Stimulated activated memory B cell treated with anti-CD40 and anti-IgM and Interleukin-4, amounts not matched to agents 10 μg/mL and 1 μg/mL and 100 μg/mL, for 72 hours (primary cell): ENCODE data around the gene CELF5.

Experiments used
- ATAC-seq: fragments of 150-1000 bp; cut with Tn5 transposase; 2 replicates; pipeline ENCODE4 v1.10.0; 2021
- H3K27ac Mint-ChIP-seq: one replicate; pipeline ENCODE4 v1.8.0; 2022; ENCODE audit warnings: mild to moderate bottlenecking, mixed read lengths
- H3K27me3 Mint-ChIP-seq: one replicate; pipeline ENCODE4 v1.8.0; 2022; ENCODE audit warnings: mixed read lengths
- H3K36me3 Mint-ChIP-seq: one replicate; pipeline ENCODE4 v1.8.0; 2022; ENCODE audit warnings: mixed read lengths
- H3K4me1 Mint-ChIP-seq: one replicate; pipeline ENCODE4 v1.8.0; 2022; ENCODE audit warnings: mixed read lengths
- H3K4me3 Mint-ChIP-seq: one replicate; pipeline ENCODE4 v1.8.0; 2022; ENCODE audit warnings: mild to moderate bottlenecking, moderate library complexity, mixed read lengths
- H3K9me3 Mint-ChIP-seq: one replicate; pipeline ENCODE4 v1.8.0; 2022; ENCODE audit warnings: mixed read lengths

CELF5 gene

DNA sequence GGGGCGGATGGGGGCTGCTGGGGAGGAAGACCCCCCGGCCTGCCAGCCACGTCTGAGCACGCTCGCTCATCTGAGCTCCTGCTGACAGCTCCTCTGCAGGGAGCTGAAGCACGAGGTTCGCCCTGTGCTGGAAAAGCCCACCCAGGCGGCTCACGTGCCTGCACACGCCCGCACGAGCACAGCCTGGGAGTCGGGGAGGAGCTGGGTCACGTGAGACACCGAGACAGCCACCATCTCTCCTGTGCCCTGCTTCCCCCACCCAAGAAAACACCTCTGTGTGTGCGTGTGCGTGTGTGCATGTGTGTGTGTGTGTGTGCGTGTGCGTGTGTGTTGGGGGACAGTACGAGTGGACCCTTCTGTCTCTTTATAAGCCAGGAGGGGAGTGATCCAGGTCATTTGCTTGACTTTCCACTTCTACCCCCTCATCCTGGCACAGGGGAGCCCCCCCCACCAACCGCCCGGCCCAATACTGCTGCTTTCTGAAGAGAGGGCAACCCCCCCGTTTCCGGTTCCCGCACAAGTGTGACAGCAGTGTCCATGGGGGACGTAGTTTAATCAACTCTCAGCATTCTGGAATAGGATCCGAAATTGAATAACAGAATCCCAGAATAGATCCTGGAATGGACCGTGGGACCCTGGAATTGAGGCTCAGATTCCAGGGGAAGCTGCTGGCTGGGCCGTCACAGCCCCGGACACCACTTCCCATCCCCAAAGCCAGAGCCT, 42.5 kb downstream of the CELF5 start:
- Mint-ChIP-seq H3K36me3 (no peaks in the 10 kb centered on the region), H3K27ac (no peak overlapping the region), H3K27me3 (peaks cover 68% of the 10 kb centered on the region), H3K4me3 (no peak overlapping the region), H3K4me1 (no peaks in the 10 kb centered on the region), H3K9me3 (no peaks in the 10 kb centered on the region)
- no peak for ATAC-seq

DNA sequence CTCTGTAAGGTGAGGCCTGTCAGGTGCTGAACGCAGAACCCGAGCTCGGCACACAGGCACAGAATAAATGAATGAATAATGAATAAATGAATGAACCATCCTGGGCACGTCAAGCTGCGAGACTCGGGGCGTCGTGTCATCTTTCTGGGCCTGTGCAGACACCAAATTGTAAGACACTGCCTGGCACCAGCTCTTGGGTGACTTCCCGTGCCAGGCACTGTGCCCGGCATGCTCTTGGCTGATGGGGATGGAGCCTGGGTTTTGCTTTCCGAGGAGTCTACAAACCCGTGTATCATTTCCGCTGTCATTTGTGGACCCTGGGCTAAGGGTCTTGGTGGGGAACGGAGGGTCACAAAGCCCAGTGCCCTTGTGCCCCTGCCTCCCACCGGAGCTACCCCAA, 43.9 kb downstream of the CELF5 start:
- no peaks in the 10 kb centered on the region for H3K36me3 Mint-ChIP-seq
- no peak for ATAC-seq
- H3K4me3 Mint-ChIP-seq: no peak overlapping the region
- H3K27ac Mint-ChIP-seq: no peak overlapping the region
- peaks cover 82% of the 10 kb centered on the region for H3K27me3 Mint-ChIP-seq
- peaks cover 3% of the 10 kb centered on the region for H3K9me3 Mint-ChIP-seq
- H3K4me1 Mint-ChIP-seq: no peaks in the 10 kb centered on the region

DNA sequence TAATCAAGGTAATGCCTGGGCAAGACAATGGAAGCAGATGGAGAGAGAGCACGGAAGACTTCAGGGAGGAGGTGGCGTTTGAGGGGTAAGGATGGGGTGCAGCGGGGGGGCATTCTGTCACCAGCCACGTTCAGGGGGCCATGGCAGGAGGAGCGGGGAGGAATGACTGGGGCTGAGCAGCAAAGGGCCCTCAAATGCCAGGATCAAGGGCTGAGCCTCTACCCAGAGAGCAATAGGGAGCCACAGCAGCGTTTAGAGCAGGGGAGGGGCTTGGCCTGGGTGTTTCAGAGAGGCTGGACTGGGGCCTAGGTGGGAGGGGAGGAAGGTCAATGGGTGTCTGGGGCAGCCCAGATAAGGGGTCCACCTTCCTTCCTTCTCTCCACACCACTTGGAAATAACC, 44.3 kb downstream of the CELF5 start:
- Mint-ChIP-seq H3K4me3 (no peak overlapping the region), H3K4me1 (no peaks in the 10 kb centered on the region), H3K36me3 (no peaks in the 10 kb centered on the region), H3K9me3 (peaks cover 5% of the 10 kb centered on the region), H3K27me3 (peaks cover 87% of the 10 kb centered on the region), H3K27ac (no peak overlapping the region)
- no peak for ATAC-seq

DNA sequence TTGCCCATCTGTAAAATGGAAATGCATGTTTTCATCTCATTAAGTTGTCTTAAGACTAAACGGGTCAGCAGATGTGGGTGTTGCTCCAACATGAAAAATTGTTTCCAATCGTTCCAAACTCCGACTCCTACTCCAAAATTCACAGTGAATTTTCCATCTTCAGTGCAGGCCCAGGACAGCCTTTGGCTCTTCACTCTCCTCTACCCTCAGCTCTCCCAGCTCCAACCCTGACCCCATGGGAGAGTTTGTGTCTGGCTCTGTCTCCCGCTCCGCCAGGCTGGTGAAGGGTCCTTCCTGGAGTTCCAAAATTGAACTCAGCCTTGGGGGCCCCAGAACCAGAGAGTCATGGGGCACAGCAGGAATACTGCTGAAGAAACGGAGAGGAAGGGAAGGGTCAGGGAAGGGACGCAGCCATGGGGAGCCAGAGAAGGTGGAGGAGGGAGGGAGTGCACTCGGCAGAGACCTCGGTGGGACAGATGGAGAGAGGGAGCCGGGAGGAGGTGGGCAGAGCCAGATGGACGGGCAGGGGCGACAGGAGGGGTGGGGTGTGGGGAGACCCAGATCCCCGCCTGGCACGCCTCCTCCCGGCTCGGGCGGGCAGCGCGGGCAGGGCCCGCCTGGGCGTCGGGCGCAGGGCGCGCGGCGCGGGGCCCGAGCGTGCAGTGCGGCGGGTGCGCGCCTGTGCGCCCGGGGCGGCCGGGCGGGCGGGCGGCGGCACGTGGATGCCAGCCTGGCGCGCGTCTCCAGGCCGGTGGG, 45.6 kb downstream of the CELF5 start:
- no peak overlapping the region for H3K4me3 Mint-ChIP-seq
- no peaks in the 10 kb centered on the region for H3K36me3 Mint-ChIP-seq
- H3K4me1 Mint-ChIP-seq: peaks cover 5% of the 10 kb centered on the region
- H3K9me3 Mint-ChIP-seq: peaks cover 5% of the 10 kb centered on the region
- H3K27ac Mint-ChIP-seq: no peak overlapping the region
- no peak for ATAC-seq
- peaks cover 90% of the 10 kb centered on the region for H3K27me3 Mint-ChIP-seq

DNA sequence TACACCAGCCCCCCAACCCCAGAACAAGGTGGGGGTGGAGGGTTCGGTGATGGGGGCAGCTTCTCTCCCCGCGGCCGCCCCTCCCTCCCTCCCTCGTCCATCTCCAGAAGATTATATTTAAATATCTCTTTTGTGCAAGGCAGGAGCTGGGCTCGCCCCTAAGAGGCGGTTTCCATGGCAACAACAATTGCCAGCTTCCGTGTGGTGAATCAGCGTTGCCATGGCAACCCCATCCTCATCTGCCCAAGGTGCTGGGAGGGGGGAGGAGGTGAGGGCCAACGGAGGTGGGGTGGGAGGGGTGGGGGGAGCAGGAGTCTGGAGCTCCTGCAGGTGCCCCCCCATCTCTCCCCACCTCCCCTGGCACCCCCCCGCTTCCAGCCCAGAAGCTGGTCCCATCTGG, 46.4 kb downstream of the CELF5 start:
- no peak overlapping the region for H3K4me3 Mint-ChIP-seq
- ATAC-seq: no peak
- H3K27me3 Mint-ChIP-seq: peaks cover 95% of the 10 kb centered on the region
- peaks cover 11% of the 10 kb centered on the region for H3K4me1 Mint-ChIP-seq
- no peak overlapping the region for H3K27ac Mint-ChIP-seq
- no peaks in the 10 kb centered on the region for H3K36me3 Mint-ChIP-seq
- H3K9me3 Mint-ChIP-seq: peaks cover 5% of the 10 kb centered on the region

DNA sequence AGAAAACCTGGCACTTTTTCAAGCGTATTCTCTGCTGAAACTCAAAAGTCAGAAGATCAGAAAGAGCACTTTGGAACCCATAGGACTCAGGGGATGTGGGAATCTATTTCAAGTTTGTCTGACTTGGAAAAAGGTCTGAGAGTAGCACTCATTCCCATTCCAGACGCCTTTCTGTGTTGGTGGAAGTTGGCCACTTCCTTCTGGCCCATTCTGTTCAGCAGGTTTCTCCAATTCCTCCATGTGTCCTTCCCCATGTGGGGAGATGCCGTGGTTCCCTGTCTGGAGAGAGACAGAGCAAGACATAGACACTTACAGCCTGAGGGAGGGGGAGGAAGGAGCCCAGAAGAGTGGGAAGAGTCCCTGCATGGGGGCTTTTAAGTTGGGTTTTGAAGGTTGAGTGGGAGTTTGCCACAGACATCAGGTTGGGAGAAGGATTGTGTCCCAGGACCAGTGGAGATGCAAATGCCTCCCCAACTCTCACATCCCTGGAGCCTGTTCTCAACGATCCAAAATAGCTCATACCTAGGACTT, 48.0 kb downstream of the CELF5 start:
- peaks cover 79% of the 10 kb centered on the region for H3K27me3 Mint-ChIP-seq
- no peak overlapping the region for H3K4me3 Mint-ChIP-seq
- H3K27ac Mint-ChIP-seq: no peak overlapping the region
- H3K4me1 Mint-ChIP-seq: peaks cover 11% of the 10 kb centered on the region
- ATAC-seq: no peak
- peaks cover 5% of the 10 kb centered on the region for H3K9me3 Mint-ChIP-seq
- H3K36me3 Mint-ChIP-seq: no peaks in the 10 kb centered on the region

DNA sequence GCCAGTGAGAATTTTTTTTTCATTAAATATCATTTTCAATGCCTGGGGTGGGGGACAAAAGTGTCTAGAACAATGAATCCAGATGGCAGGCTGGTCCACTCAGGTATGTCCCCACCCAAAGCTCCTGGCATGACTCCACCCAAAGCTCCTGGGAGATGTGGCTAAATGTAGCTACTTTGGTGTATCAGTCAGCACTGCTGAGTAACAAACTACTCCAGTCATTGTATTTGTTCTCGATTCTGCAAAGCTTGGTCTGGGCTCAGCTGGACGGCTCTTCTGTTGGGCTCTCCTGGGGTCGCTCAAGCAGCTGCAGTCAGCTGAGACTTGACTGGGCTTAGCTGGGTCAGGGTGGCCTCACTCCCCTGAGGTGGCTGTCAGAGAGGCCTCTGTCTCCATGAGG, 48.5 kb downstream of the CELF5 start:
- Mint-ChIP-seq H3K27ac (no peak overlapping the region), H3K4me3 (no peak overlapping the region), H3K27me3 (peaks cover 79% of the 10 kb centered on the region), H3K36me3 (no peaks in the 10 kb centered on the region), H3K4me1 (peaks cover 11% of the 10 kb centered on the region), H3K9me3 (peaks cover 5% of the 10 kb centered on the region)
- ATAC-seq: no peak

DNA sequence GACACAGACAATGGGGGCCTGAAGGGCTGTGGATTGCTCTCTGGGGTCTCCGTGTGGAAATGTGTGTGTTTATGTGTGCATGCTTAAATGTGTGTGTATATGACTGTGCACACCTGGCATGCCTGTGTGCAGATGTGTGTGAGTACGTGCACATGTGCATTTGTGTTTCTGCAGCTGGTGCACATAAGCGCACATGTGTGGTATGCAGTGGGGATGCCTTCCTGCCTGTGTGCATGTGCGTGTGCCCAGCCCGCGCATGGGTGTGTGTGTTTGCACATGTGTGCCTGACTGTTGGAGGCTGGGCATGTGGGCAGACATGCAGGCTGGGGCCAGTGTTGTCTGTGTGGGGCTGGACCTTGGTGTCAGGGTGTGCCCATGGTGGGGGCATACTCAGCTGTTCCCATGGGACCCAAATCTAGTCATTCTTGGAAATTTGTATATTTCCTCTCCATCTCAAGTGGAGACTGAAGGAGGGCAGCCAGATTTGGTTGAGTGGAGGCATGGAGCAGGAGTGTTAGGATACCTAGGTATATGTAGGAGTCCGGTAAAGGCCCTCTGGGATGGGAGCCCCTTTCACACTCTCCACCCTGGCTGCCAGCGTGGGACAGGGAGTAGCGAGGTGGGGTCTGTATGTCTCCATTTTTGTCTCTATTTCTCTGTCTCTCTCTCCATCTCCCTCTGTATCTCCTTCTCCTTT, 49.9 kb downstream of the CELF5 start:
- Mint-ChIP-seq H3K27me3 (peaks cover 79% of the 10 kb centered on the region), H3K4me3 (no peak overlapping the region)

DNA sequence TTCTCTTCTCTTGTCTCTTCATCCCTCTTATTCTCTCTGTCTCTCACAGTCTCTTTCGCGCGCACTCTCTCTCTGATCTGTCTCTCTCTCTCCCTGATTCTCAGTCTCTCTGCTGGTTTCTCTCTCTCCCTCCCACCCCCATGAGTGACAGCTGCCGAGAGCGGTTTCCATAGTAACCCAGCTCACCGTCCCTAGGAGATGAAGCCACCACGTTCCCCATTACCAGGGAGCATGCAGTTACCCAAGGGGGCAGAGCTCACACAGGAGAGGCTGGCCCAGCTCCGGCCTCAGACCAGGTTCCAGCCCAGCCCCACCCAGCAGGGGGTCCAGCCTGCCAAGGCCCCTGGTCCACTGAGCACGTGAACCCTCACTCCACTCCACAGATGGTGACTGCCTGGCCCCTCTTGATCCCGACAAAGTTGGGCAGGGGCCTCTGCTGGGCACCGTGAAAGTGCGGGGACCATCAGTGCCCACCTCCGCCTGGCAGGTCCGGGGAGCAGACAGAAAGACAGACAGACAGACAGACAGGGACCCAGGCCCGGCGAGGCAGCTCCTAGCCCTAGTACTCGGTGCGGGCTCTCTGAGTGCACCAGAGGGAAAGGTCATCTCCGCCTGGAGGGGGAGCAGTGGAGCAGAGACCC, 50.6 kb downstream of the CELF5 start:
- H3K4me1 Mint-ChIP-seq: peaks cover 11% of the 10 kb centered on the region
- H3K27me3 Mint-ChIP-seq: peaks cover 73% of the 10 kb centered on the region
- H3K27ac Mint-ChIP-seq: peak overlapping the region; percentile 41
- peak overlapping the region; percentile 82 for H3K4me3 Mint-ChIP-seq
- H3K9me3 Mint-ChIP-seq: peaks cover 5% of the 10 kb centered on the region
- peak; percentile 49 for ATAC-seq
- H3K36me3 Mint-ChIP-seq: no peaks in the 10 kb centered on the region

More for the DNA sequence above, 49.9 kb downstream of the CELF5 start:
- ATAC-seq: no peak
- peaks cover 5% of the 10 kb centered on the region for H3K9me3 Mint-ChIP-seq
- H3K4me1 Mint-ChIP-seq: peaks cover 11% of the 10 kb centered on the region
- H3K36me3 Mint-ChIP-seq: no peaks in the 10 kb centered on the region
- no peak overlapping the region for H3K27ac Mint-ChIP-seq

DNA sequence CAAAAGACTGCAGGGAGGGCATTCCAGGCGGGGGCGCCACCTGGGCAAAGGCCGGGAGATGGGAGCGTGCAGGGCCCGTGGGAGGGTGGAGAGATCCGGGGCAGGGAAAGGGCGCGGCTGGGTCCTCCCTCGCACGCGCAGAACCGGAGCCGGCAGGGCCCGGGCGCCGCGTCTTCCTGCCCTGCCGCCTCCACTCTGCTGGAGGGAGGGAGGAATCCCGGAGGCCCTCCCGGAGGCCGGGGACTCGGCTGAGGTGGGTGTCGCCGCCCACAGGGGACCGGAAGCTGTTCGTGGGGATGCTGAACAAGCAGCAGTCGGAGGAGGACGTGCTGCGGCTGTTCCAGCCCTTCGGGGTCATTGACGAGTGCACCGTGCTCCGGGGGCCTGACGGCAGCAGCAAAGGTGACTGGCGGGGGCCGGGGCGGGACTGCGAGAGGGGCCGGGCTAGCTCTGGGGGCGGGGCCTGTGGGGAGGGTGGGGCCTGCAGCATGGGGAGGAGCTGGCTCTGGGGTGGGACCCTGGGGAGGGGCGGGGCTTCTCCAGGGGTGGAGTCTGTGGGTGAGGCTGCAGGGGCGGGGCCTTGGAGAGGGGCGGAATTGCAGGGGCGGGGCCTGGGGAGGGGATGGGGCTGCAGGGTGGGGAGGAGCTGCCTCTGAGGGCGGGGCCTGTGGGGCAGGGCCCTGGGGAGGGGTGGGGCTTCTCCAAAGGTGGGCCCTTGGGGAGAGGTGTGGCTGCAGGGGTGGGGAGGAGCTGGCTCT, 51.3 kb downstream of the CELF5 start:
- peak; percentile 80 for ATAC-seq
- Mint-ChIP-seq H3K36me3 (no peaks in the 10 kb centered on the region), H3K27me3 (peaks cover 69% of the 10 kb centered on the region), H3K4me1 (peaks cover 11% of the 10 kb centered on the region), H3K4me3 (peak overlapping the region; percentile 82), H3K9me3 (peaks cover 5% of the 10 kb centered on the region), H3K27ac (peak overlapping the region; percentile 41)

DNA sequence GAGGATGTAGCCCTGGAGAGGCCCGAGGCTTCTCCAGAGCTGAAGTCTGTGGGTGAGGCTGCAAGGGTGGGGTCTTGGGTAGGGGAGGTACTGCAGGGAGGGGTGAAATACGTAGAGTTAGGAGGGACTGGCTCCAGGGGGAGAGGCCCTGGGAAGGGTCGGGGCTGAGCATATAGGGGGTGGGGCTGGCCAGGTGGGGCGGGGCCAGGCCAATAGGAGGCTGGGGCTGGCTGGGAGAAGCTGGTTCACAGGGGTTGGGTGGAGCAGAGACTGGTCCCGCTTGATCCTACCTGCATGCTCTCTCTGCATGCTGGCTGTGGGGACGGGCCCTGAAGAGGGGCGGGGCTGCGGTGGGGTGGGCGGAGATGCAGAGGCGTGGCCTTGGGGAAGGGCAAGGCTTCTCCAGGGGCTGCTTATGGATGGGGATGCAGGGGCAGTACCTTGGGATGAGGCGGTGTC, 51.9 kb downstream of the CELF5 start:
- H3K9me3 Mint-ChIP-seq: peaks cover 5% of the 10 kb centered on the region
- no peaks in the 10 kb centered on the region for H3K36me3 Mint-ChIP-seq
- peak; percentile 15 for ATAC-seq
- no peak overlapping the region for H3K27ac Mint-ChIP-seq
- peaks cover 71% of the 10 kb centered on the region for H3K27me3 Mint-ChIP-seq
- H3K4me3 Mint-ChIP-seq: peak overlapping the region; percentile 24
- peaks cover 11% of the 10 kb centered on the region for H3K4me1 Mint-ChIP-seq

DNA sequence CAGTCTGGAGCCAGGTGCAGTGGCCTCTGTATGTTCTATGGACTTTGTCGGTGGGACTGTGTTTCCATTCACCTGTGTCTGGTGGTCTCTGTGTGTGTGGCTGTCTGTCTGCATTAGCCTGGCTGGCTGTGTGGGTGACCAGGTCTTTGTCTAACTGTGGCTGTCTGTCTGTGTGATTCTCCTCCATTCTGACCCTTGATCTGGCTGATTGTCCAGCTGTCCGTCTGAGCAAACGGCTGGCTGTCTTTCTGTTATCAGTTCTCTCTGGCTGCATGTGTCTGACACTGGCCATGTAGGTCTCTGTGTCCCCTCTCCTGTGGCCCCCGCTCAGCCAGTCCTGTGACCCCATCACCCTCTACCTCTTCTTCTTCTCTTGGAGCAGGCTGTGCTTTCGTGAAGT, 53.2 kb downstream of the CELF5 start:
- Mint-ChIP-seq H3K9me3 (peaks cover 2% of the 10 kb centered on the region), H3K36me3 (no peaks in the 10 kb centered on the region), H3K27me3 (peaks cover 71% of the 10 kb centered on the region), H3K4me3 (no peak overlapping the region), H3K4me1 (peaks cover 11% of the 10 kb centered on the region), H3K27ac (no peak overlapping the region)
- no peak for ATAC-seq

DNA sequence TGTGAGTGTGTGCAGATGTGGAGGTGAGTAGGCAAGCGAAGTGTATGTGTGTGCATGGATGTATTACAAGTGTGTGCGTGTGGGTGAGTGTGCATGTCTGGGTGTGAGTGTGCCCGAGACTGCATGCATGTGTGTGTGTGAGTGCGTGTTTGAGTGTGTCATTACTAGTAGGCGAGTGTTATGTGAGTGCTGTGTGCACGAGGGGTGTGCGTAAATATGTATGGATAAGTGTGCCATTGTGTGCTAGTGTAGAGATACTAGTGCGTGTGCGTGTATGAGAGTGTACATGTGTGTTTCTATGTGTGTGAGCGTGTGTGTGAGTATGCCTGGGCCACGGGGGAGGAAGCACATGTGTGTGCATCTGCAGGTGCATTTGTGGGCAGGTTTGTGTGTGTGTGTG, 53.8 kb downstream of the CELF5 start:
- no peak overlapping the region for H3K27ac Mint-ChIP-seq
- no peak for ATAC-seq

DNA sequence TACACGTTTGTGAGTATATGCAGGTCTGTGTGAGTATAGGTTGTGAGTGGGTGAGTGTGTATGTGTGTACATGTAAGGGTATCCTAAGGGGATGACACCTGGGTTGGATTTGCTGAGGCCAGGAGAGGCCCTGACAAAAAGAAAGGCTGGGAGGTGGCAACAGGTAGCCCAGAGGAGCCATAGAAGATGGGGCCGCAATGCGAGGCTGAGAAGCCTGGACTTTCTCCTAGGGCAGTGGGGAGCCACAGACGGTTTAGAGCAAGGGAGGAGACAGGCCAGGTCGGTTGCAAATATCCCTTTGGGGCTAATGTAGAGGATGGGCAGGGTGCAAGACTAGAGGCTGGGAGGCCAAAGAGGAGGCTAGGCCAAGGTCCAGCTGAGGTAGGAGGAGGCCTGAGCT, 54.3 kb downstream of the CELF5 start:
- Mint-ChIP-seq H3K4me3 (no peak overlapping the region), H3K27ac (no peak overlapping the region), H3K4me1 (peaks cover 11% of the 10 kb centered on the region), H3K36me3 (no peaks in the 10 kb centered on the region), H3K9me3 (no peaks in the 10 kb centered on the region), H3K27me3 (peaks cover 65% of the 10 kb centered on the region)
- ATAC-seq: no peak

More for the DNA sequence above, 53.8 kb downstream of the CELF5 start:
- peaks cover 2% of the 10 kb centered on the region for H3K9me3 Mint-ChIP-seq
- H3K4me3 Mint-ChIP-seq: no peak overlapping the region
- H3K4me1 Mint-ChIP-seq: peaks cover 11% of the 10 kb centered on the region
- H3K27me3 Mint-ChIP-seq: peaks cover 65% of the 10 kb centered on the region
- H3K36me3 Mint-ChIP-seq: no peaks in the 10 kb centered on the region
